GM23248 (cell line): ENCODE measurements around the gene VIPR2. TPM values are rescaled to one million over a fixed set of nuclear protein-coding genes. Genes with fewer than 3 reads are reported as not detected.

Experiments used
- DNase-seq: peaks from one replicate; pipeline ENCODE4 v3.0.0-alpha.2; 2015
- H2AFZ ChIP-seq: fragments of 200-600 bp; sonication (generic); 2 replicates; pipeline ENCODE4 v1.6.1; 2016; ENCODE audit warnings: antibody characterized with exemption
- H3F3A ChIP-seq: fragments of 200-600 bp; sonication (generic); 2 replicates; pipeline ENCODE4 v1.6.1; 2016; ENCODE audit warnings: mild to moderate bottlenecking, antibody characterized with exemption, mixed run types; ENCODE audit not compliant: insufficient read depth
- H3K27ac ChIP-seq: fragments of 200-600 bp; sonication (generic); 2 replicates; pipeline ENCODE4 v1.5.1; 2016; ENCODE audit warnings: mild to moderate bottlenecking
- H3K27me3 ChIP-seq: fragments of 200-600 bp; sonication (generic); replicated peaks from 2 replicates; pipeline ENCODE4 v1.6.1; 2016; ENCODE audit warnings: mild to moderate bottlenecking; ENCODE audit not compliant: insufficient read depth
- H3K36me3 ChIP-seq: fragments of 200-600 bp; sonication (generic); 2 replicates; pipeline ENCODE4 v1.6.1; 2016; ENCODE audit warnings: low read depth, mild to moderate bottlenecking
- H3K4me1 ChIP-seq: fragments of 200-600 bp; sonication (generic); 2 replicates; pipeline ENCODE4 v1.6.1; 2016; ENCODE audit warnings: mild to moderate bottlenecking; ENCODE audit not compliant: insufficient read depth
- H3K4me2 ChIP-seq: fragments of 200-600 bp; sonication (generic); one replicate; pipeline ENCODE4 v1.6.1; 2016; ENCODE audit warnings: mild to moderate bottlenecking; ENCODE audit not compliant: unreplicated experiment
- H3K4me3 ChIP-seq: fragments of 200-600 bp; sonication (generic); 2 replicates; pipeline ENCODE4 v1.5.1; 2016; ENCODE audit warnings: mild to moderate bottlenecking
- H3K79me2 ChIP-seq: fragments of 200-600 bp; sonication (generic); 2 replicates; pipeline ENCODE4 v1.6.1; 2016; ENCODE audit warnings: mild to moderate bottlenecking; ENCODE audit not compliant: insufficient read depth
- H3K9ac ChIP-seq: fragments of 200-600 bp; sonication (generic); 2 replicates; pipeline ENCODE4 v1.6.1; 2016; ENCODE audit warnings: mild to moderate bottlenecking
- H3K9me2 ChIP-seq: fragments of 200-600 bp; sonication (generic); 2 replicates; pipeline ENCODE4 v1.6.1; 2016; ENCODE audit warnings: mixed run types, mild to moderate bottlenecking, moderate library complexity; ENCODE audit not compliant: insufficient read depth
- H3K9me3 ChIP-seq: fragments of 200-600 bp; sonication (generic); one replicate; pipeline ENCODE4 v1.6.1; 2017; ENCODE audit warnings: low read depth
- H4K20me1 ChIP-seq: fragments of 200-600 bp; sonication (generic); 2 replicates; pipeline ENCODE4 v1.6.0; 2016; ENCODE audit not compliant: insufficient read depth
- EZH2 ChIP-seq: fragments of 200-600 bp; sonication (generic); IDR thresholded peaks from 2 replicates; pipeline ENCODE4 v1.6.1; 2018; ENCODE audit warnings: antibody characterized with exemption, mild to moderate bottlenecking; ENCODE audit not compliant: insufficient read depth, poor library complexity, severe bottlenecking
- EZH2phosphoT487 ChIP-seq: fragments of 200-600 bp; sonication (generic); IDR thresholded peaks from 2 replicates; pipeline ENCODE4 v1.6.1; 2018; ENCODE audit warnings: antibody characterized with exemption, moderate library complexity, mild to moderate bottlenecking, low read depth; ENCODE audit not compliant: insufficient read depth
- WGBS, 2 experiments: methylation state at CpG; one replicate each; pipeline ENCODE4 v1.1.6; 2015 to 2017; ENCODE audit warnings: low lambda C conversion rate in 2 of 2, low coverage in 1 of 2; ENCODE audit errors: missing lambda C conversion rate in 2 of 2; 5-methylcytosine and 5-hydroxymethylcytosine counted together
- in situ Hi-C: fragments of 300-500 bp; cut with MboI; formaldehyde crosslinking; loops from 2 replicates; pipeline ENCODE4 v1.15.0; 2020
- polyA plus RNA-seq: library from polyadenylated mRNA; unstranded; fragments of >200 nt; fragmentation: Nextera tagmentation; extraction: Ambion mirVana; gene quantifications from 2 replicates; pipeline ENCODE4 v1.2.1, GENCODE V29; 2016
- total RNA-seq: library from RNA; depleted of rRNA; stranded (reverse); fragments of >200 nt; shearing (Covaris generic); gene quantifications from 2 replicates; pipeline ENCODE4 v1.2.3, GENCODE V29; 2014

Gene VIPR2
- total and polyA plus RNA-seq, 2 experiments from 2014 or later, result not detected

DNA sequence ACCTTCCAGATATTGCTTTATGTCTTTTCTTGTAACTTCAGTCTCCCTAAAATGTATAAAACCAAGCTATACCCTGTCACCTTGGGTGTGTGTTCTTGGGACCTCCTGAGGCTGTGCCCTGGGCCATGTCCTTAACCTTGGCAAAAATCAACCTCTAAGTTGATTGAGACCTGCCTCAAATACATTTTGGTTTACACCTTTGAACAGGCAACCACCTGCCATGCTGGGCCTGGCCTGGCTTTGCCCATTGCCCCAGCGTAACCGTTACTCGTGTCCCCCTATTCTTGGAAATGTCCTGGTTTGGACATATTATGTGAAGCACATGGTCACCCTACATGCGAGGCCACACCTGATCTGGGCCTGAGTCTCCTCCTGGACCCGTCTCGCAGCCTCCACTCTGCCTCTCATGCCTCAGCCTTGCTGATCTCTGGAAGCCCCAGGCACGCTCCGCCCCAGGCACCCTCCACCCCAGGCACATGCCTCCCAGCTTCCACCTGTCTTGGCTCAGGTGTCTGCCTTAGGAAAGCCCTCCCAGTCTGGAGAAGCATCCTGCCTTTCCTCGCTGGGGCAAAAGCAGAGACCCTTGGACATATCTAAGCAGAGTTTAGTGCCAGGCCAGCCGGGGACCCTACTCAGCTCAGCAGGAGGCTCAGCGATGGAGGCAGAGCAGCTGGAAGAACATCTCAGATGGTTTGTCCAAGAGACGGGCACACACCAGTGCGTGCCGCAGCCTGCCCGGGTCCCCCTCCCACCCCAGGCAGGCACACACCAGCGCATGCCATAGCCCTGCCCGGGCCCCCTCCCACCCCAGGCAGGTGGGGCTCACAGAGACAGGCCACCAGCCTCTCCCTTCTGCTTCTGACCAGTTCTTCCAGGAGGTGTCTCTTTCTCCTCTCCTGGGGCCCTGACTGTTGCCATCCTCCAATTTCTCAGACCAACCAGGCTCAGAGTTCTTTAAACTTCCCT lies 4.0 kb upstream of the VIPR2 start:
- Histone ChIP-seq H3K27me3 (peaks cover 6% of the 10 kb centered on the region; the same call in 1 of the 2 replicates), H3K36me3 (no peaks in the 10 kb centered on the region), H3K4me3 (no peak overlapping the region), H3K79me2 (no peaks in the 10 kb centered on the region), H3K4me1 (no peaks in the 10 kb centered on the region), H3K4me2 (no peak overlapping the region), H3K27ac (no peak overlapping the region), H3F3A (no peaks in the 10 kb centered on the region), H3K9me2 (no peaks in the 10 kb centered on the region), H2AFZ (no peak overlapping the region), H4K20me1 (no peaks in the 10 kb centered on the region), H3K9ac (no peak overlapping the region), H3K9me3 (no peaks in the 10 kb centered on the region)
- DNase-seq, result no peak
- TF ChIP-seq EZH2phosphoT487 (no peak), EZH2 (no peak)
- WGBS, 2 experiments, result 57% methylated on average over 11 to 17 of the region's 17 CpGs
- in situ Hi-C loops, result no loop called here

DNA sequence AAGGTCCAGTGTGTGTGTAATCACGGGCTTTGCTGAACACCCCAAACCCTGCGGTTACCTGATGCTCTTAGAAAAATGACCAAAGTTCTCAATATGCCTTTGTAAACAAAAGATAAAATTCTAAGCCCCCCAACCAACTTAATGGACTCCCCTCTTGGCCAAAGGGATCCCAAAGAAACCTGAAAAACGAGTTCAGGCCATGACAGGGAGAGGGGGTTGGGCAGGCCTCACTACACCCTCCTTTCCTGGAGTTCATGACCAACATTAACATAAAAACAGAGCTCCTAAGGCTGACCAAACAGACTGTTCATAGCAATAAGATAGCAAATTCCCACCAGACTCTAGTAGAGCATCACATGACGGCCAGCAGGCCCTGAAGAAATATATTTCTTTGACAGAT lies 3.0 kb upstream of the VIPR2 start:
- no peaks in the 10 kb centered on the region for H4K20me1 ChIP-seq
- 40 to 54% methylated on average over 4 of the region's 4 CpGs for WGBS, 2 experiments
- DNase-seq, result no peak
- no peaks in the 10 kb centered on the region for H3K9me3 ChIP-seq
- H3K4me1 ChIP-seq, result no peaks in the 10 kb centered on the region
- H3K9me2 ChIP-seq, result no peaks in the 10 kb centered on the region
- H2AFZ ChIP-seq, result no peak overlapping the region
- TF ChIP-seq EZH2 (no peak), EZH2phosphoT487 (no peak)
- H3K27me3 ChIP-seq, result peaks cover 12% of the 10 kb centered on the region
- H3K27ac ChIP-seq, result no peak overlapping the region
- no peak overlapping the region for H3K4me3 ChIP-seq
- H3K36me3 ChIP-seq, result no peaks in the 10 kb centered on the region
- no peaks in the 10 kb centered on the region for H3K79me2 ChIP-seq
- H3K4me2 ChIP-seq, result no peak overlapping the region
- H3K9ac ChIP-seq, result no peak overlapping the region
- no peaks in the 10 kb centered on the region for H3F3A ChIP-seq
- in situ Hi-C loops, result no loop called here

DNA sequence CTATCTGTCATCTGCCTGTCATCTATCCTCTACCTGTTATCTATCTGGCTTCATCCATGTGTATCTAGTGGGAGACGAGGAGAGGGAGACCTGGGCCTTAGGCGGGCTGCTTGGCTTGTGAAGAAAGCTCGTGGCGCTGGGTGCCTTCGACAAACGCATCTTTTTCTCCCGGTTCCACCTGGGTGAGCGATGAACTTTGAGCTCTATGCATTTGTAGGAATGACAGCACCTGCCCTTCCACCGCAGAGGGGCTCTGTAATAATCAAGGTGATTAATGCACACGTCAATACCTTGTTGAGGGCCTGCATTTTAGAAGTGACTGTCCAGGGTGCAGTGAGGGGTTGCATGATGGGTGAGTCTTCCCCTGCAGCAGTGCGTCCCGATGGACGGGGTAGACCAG lies 2.6 kb upstream of the VIPR2 start:
- WGBS, 2 experiments, result 76 to 78% methylated on average over 13 of the region's 13 CpGs
- in situ Hi-C loops, result no loop called here
- H3K4me1 ChIP-seq, result no peaks in the 10 kb centered on the region
- H3K9me3 ChIP-seq, result no peaks in the 10 kb centered on the region
- H3K79me2 ChIP-seq, result no peaks in the 10 kb centered on the region
- H3K4me3 ChIP-seq, result no peak overlapping the region
- H4K20me1 ChIP-seq, result no peaks in the 10 kb centered on the region
- peaks cover 12% of the 10 kb centered on the region for H3K27me3 ChIP-seq
- no peak for DNase-seq
- H3F3A ChIP-seq, result no peaks in the 10 kb centered on the region
- H3K4me2 ChIP-seq, result no peak overlapping the region
- H3K27ac ChIP-seq, result no peak overlapping the region
- no peaks in the 10 kb centered on the region for H3K9me2 ChIP-seq
- H3K36me3 ChIP-seq, result no peaks in the 10 kb centered on the region
- TF ChIP-seq EZH2phosphoT487 (no peak), EZH2 (no peak)
- H2AFZ ChIP-seq, result no peak overlapping the region
- no peak overlapping the region for H3K9ac ChIP-seq

DNA sequence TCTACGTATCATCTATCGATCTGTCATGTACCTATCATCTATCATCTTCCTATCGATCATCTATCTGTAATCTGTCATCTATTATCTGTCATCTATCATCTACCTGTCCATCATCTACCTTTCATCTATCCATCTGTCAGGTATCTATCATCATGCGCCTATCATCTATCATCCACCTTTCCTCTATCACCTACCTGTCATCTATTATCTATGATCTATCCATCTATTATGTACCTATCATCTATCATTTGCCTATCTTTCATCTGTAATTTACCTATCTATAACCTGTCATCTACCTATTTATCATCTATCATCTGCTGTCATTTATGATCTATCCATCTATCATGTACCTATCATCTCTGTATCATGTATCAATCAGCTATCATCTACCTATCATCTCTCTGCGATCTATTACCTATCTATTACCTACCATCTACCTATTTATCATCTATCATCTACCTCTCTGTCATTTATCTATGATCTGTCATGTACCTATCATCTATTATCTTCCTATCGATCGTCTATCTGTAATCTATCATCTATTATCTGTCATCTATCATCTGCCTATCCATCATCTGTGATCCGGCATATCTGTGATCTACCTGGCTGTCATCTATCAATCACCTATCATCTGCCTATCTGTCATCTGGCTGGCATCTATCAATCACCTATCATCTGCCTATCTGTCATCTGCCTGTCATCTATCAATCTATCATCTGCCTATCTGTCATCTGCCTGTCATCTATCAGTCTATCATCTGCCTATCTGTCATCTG lies 1.6 kb upstream of the VIPR2 start:
- in situ Hi-C loops, result no loop called here
- WGBS, 2 experiments, result 81 to 86% methylated on average over 8 of the region's 8 CpGs

More for the DNA sequence above, 1.6 kb upstream of the VIPR2 start:
- TF ChIP-seq EZH2phosphoT487, result no peak
- TF ChIP-seq EZH2, result no peak
- H3K36me3 ChIP-seq, result no peaks in the 10 kb centered on the region
- no peak overlapping the region for H3K9ac ChIP-seq
- no peaks in the 10 kb centered on the region for H3K9me2 ChIP-seq
- no peak overlapping the region for H3K4me3 ChIP-seq
- no peak for DNase-seq
- H3K4me2 ChIP-seq, result no peak overlapping the region
- no peaks in the 10 kb centered on the region for H3K9me3 ChIP-seq
- no peaks in the 10 kb centered on the region for H4K20me1 ChIP-seq
- no peak overlapping the region for H3K27ac ChIP-seq
- H3K4me1 ChIP-seq, result no peaks in the 10 kb centered on the region
- H3K79me2 ChIP-seq, result no peaks in the 10 kb centered on the region
- no peak overlapping the region for H2AFZ ChIP-seq
- no peaks in the 10 kb centered on the region for H3F3A ChIP-seq
- peaks cover 12% of the 10 kb centered on the region for H3K27me3 ChIP-seq
